Chondrocyte (in vitro differentiated cells): ENCODE data around the gene EPS8L2. TPM values are rescaled to one million over a fixed set of nuclear protein-coding genes. Genes with fewer than 3 reads are reported as not detected.

Experiments used
- DNase-seq: peaks from one replicate; pipeline ENCODE4 v3.0.0; 2021; ENCODE audit warnings: mixed read lengths, low spot score
- H3K27ac Mint-ChIP-seq: one replicate; pipeline ENCODE4 v1.8.0; 2021; ENCODE audit warnings: mild to moderate bottlenecking, moderate library complexity, mixed read lengths; ENCODE audit not compliant: unreplicated experiment
- H3K27me3 Mint-ChIP-seq: 2 replicates; pipeline ENCODE4 v1.8.0; 2021; ENCODE audit warnings: low read depth, mixed read lengths
- H3K36me3 Mint-ChIP-seq: 2 replicates; pipeline ENCODE4 v1.8.0; 2021; ENCODE audit warnings: low read depth, mixed read lengths
- H3K4me1 Mint-ChIP-seq: 2 replicates; pipeline ENCODE4 v1.8.0; 2021; ENCODE audit warnings: low read depth, mild to moderate bottlenecking, mixed read lengths
- H3K4me3 Mint-ChIP-seq: one replicate; pipeline ENCODE4 v1.8.0; 2021; ENCODE audit warnings: mild to moderate bottlenecking, moderate library complexity, mixed read lengths; ENCODE audit not compliant: unreplicated experiment
- H3K9me3 Mint-ChIP-seq: 2 replicates; pipeline ENCODE4 v1.8.0; 2021; ENCODE audit warnings: low read depth, mixed read lengths
- total RNA-seq: library from RNA; stranded (reverse); gene quantifications from 3 replicates; pipeline ENCODE4 v1.2.1, GENCODE V29; 2021
- TF ChIP-seq, protein P1 (sequence below): fragments of 200-600 bp; sonication (generic); IDR thresholded peaks from 2 replicates; pipeline ENCODE4 v1.5.0; 2021; ENCODE audit warnings: antibody characterized with exemption, mild to moderate bottlenecking, moderate library complexity

Gene EPS8L2
- total RNA-seq, 1 donor from 2014 or later: 51.6 TPM

DNA sequence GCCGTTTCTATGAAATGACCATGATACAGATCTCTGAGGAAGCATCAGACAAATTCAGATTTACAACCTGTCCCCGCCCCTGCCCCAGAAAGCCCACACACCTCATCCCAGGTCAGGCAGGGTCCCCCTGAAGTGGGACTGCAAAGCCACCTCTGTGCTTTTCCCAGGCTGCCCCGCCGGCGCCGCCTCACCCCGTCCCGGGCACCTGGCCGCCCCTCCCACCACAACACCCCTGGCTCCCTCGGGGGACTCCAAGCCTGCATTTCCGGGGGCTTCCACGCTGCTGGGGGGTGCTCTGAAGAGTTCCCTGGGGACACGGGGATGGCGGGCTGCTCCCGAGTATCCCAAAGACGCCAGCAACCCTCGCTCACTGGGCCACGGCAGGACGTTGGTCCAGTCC is 45.8 kb upstream of the EPS8L2 start:
- H3K36me3 Mint-ChIP-seq: peaks cover 7% of the 10 kb centered on the region
- DNase-seq: no peak
- H3K9me3 Mint-ChIP-seq: no peaks in the 10 kb centered on the region
- no peak overlapping the region for H3K4me3 Mint-ChIP-seq
- no peak overlapping the region for H3K27ac Mint-ChIP-seq
- H3K27me3 Mint-ChIP-seq: no peaks in the 10 kb centered on the region
- TF ChIP-seq, protein P1, sequence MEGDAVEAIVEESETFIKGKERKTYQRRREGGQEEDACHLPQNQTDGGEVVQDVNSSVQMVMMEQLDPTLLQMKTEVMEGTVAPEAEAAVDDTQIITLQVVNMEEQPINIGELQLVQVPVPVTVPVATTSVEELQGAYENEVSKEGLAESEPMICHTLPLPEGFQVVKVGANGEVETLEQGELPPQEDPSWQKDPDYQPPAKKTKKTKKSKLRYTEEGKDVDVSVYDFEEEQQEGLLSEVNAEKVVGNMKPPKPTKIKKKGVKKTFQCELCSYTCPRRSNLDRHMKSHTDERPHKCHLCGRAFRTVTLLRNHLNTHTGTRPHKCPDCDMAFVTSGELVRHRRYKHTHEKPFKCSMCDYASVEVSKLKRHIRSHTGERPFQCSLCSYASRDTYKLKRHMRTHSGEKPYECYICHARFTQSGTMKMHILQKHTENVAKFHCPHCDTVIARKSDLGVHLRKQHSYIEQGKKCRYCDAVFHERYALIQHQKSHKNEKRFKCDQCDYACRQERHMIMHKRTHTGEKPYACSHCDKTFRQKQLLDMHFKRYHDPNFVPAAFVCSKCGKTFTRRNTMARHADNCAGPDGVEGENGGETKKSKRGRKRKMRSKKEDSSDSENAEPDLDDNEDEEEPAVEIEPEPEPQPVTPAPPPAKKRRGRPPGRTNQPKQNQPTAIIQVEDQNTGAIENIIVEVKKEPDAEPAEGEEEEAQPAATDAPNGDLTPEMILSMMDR: no peak
- H3K4me1 Mint-ChIP-seq: peaks cover 1% of the 10 kb centered on the region

DNA sequence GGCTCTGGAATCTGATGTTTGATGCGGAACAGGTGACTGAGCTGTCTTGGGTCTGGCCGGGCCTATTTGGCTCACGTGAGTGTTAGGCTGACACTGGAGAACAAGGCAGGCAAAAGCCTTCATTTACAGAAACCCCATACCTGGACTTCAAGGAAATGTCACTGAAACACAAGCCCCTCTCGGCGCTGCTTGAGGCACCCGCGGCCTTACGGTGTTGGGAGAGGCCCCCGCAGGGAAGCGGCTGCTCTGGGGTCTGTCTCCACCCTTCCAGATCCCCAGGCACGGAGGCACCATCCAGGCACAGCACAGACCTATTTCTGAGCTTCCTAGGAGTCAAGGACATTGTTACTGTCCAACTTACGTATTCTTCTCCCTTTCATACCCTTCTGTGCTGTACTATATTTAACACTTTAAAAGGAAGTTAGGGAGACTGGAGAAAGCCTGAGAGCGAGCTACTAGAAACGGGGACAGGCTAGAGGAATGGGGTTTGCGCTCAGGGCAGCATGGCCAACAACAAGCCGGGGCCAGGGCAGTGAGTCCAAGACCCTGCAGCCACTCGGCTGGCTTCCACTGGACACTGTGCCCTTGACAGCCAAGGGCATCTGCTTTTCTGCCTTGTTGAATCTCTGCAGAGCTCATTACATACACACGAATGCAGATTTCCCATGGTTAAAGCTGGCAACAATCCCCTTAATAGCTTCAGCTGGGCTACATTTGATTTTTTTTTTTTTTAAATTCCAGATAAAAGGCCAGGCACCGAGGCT is 45.2 kb upstream of the EPS8L2 start:
- no peak overlapping the region for H3K27ac Mint-ChIP-seq
- no peaks in the 10 kb centered on the region for H3K27me3 Mint-ChIP-seq
- DNase-seq: no peak
- TF ChIP-seq, protein P1: no peak
- H3K9me3 Mint-ChIP-seq: no peaks in the 10 kb centered on the region
- H3K4me1 Mint-ChIP-seq: peaks cover 7% of the 10 kb centered on the region
- no peak overlapping the region for H3K4me3 Mint-ChIP-seq
- H3K36me3 Mint-ChIP-seq: peaks cover 9% of the 10 kb centered on the region

DNA sequence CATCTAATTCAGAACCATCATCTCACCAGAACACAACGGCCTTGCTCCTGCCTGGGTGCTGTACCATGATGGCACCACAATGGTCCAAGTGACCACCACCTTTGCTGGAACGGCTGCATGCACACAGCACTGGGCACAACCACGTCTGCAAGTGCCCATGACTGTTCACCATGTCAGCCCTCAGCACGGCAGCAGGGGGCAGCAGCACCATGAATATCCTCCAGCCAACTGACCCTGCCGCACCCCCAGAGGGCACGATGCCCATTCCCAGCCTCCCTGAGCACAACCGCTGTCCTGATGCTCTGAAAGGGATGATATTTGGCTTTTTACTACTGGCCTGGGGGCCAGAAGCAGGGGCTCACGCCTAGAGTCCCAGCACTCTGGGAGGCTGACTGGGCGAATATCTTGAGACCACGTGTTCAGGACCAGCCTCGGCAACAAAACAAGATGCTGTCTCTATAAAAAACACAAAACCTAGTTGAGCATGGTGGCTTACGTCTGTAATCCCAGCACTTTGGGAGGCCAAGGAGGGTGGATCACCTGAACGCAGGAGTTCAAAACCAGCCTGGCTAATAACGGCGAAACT is 43.2 kb upstream of the EPS8L2 start:
- no peak for DNase-seq
- H3K4me1 Mint-ChIP-seq: peaks cover 11% of the 10 kb centered on the region
- TF ChIP-seq, protein P1: peak; percentile 90
- H3K36me3 Mint-ChIP-seq: peaks cover 9% of the 10 kb centered on the region
- H3K27ac Mint-ChIP-seq: no peak overlapping the region
- H3K4me3 Mint-ChIP-seq: no peak overlapping the region
- no peaks in the 10 kb centered on the region for H3K27me3 Mint-ChIP-seq
- no peaks in the 10 kb centered on the region for H3K9me3 Mint-ChIP-seq

DNA sequence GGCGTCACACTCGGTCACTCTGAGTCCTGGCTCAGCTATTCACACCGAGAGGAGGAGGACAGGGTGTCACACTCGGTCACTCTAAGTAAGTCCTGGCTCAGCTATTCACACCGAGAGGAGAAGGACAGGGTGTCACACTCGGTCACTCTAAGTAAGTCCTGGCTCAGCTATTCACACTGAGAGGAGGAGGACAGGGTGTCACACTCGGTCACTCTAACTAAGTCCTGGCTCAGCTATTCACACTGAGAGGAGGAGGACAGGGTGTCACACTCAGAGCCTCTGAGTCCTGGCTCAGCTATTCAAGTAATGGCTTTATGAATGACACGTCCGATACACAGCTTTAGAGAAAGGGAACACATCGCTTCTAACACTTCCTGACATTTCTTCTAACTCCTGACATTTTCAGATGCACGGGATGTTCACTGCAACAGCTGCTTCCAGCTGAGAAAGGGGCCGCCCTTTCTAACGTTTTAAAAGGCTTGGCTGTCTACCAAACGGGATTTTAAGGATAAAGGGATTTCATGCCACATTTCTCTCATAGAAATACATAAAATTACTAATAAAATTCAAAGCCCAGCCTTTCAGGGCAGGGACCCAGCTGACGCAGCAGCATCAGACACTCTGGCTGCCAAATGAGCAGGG is 40.8 kb upstream of the EPS8L2 start:
- no peak for DNase-seq
- H3K4me3 Mint-ChIP-seq: no peak overlapping the region
- no peaks in the 10 kb centered on the region for H3K9me3 Mint-ChIP-seq
- H3K36me3 Mint-ChIP-seq: peaks cover 13% of the 10 kb centered on the region
- H3K27ac Mint-ChIP-seq: no peak overlapping the region
- TF ChIP-seq, protein P1: no peak
- no peaks in the 10 kb centered on the region for H3K27me3 Mint-ChIP-seq
- peaks cover 11% of the 10 kb centered on the region for H3K4me1 Mint-ChIP-seq

DNA sequence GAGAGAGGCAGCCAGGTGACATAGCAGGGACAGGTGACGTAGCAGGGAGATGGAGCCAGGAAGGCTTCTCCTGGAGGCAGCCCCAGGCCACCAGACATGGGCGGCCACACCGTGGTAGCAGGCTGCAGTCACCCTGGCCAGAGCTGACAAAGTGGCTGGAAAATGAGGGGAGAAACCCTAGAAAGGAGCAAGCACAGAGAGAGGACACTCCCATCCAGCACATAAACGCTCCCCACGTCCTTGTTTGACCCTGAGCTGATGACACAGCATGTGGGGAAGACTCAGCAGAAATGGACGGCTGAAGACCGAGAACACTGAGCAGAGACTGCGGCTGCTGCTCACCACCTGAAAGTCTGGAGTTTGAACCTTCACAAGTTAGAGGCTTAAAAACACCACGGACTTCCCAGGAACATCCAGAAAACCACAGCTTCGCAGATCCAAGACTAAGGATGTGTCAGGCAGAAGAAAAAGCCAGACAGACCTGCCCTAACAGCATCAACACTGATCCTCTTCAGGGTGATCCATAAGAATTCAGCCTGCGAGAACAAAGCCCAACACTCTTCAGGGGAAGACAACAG is 40.2 kb upstream of the EPS8L2 start:
- Mint-ChIP-seq H3K27ac (no peak overlapping the region), H3K9me3 (no peaks in the 10 kb centered on the region), H3K4me1 (peaks cover 11% of the 10 kb centered on the region), H3K4me3 (no peak overlapping the region), H3K27me3 (no peaks in the 10 kb centered on the region), H3K36me3 (peaks cover 13% of the 10 kb centered on the region)
- no peak for DNase-seq
- TF ChIP-seq, protein P1: no peak
